ENCODE data around the gene AGA.

AGA gene

DNA sequence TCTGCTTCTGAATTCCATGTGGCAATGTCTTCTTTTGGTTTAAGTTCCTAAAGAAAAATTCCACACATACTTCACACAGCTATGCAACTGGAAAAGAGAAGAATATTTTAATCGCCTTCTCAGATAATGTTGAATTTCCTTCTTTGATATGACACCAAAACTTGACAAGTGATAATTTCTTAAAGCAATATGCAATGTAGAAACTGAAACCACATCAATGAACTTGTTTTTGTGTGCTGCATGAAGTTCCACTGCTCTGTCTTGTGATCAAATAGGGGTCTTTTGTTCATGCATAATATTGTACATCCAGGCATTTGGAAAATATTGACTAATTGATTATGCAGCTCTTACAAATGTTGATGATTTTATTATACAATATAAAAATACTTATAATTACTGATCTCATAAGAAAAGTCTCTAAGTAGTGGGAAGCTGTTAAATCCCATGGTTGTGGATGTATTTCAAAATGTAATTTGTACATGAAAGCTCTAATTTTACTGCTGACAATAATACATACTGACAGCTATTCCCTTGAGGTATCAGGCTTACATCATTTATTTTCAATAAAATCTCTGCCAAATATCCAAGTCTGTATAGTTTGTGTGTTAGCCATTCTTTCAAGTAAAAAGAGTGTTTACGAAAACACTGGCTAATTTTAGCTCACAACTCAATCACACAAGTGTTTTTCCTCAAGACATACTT lies 56.5 kb downstream of the AGA start:
- DNase-seq = no peak

DNA sequence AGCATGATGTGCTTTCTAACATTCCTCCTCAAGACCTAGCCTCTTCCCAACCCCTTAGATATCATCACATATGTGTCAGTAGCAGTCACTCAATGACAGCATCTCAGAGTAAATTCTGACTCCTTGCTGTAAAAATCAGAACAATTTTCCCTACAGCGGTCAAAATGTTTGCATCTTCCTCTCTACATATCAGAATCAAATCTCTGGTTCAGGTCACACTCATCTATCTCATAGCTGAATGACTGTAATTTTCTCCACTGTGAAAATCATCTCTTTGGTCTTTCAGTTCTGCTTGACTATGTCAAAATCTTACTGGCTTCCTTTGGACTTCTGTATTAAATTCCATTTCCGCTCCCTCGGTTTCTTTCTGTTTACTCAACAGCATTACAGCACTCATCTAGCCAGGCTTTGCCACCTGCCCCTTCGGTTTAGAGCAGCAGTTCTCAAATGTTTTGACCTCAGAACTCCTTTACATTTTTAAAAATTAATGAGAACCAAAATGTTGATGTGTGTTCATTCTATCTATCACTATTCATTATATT lies 57.3 kb downstream of the AGA start:
- no peak for DNase-seq

- DNase-seq = no peak
Measured at GRCh38 chr4:177381762-177382310, 60.4 kb downstream of the AGA start.

All from NCI-H82 (cell line).